HK-2 (cell line): ENCODE measurements around the gene MED13.
"Not testable (repeated sequence)": the region's sequence is repeated elsewhere in the genome, so short reads cannot be mapped to it uniquely, and the experiment has no call there.

ENCODE experiments used
- DNase-seq: peaks from one replicate; pipeline ENCODE4 v3.0.0-alpha.2; 2018; ENCODE audit not compliant: unreplicated experiment

MED13 gene

DNA sequence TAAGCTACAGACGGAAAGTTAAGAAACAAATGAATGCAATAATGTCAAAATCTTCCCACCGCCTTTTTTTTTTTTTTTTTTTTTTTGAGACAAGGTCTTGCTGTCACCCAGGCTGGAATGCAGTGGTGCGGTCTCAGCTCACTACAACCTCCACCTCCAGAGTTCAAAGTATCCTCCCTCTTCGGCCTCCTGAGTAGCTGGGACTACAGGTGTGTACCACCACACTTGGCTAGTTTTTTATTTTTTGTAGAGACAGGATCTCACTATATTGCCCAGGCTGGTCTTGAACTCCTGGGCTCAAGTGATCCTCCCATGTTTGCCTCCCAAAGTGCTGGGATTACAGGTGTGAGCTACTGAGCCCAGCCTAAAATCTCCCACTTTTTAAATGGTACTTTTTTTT lies 66.5 kb downstream of the MED13 start:
- not testable (repeated sequence) for DNase-seq

DNA sequence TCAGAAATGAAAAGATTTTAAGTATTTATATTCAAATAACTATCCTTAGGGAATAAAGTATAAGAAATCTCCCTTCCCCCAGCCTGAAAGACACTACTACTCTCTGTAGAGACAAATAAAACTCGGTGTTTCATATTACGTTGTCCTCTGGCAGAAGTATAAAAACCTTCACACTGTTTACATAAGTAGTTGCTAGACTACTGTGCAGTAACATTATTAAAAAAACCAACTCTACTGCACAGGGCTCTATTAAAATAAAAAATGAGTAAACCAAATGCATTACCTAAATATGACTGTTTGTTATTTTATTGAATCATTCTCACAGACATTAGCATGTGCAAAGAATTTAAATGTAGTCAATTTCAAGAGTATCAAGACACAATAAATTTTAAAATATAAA lies 67.4 kb downstream of the MED13 start:
- no peak for DNase-seq

DNA sequence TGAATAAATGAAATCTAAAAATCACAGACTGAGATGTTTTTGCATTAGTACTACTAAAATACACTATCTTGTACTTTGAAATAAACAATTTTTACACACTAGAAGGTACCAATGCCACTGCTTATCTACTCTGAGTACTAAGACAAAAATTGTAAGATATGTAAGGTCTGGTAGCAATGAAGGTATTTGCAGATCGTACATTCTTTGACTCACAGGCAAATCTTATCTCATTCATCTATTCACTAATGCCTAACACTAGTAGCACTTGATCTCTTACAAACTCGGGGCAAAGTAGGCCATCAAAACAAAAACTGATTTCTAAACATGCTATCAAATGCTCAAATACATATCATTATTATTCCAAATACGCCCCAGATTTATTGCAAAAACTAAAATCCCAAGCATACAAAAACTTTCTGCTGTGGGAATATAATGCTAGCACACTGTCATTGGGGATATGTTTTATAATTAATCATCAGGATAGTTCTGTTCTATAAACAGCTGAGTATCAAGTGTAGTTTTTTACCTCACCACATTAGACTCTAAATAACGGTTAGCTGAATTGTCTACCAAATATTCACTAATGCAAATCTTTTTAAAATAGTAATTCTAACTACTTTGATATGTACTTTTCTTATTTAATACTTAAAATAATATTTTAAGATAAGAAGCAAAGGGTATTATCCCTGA lies 68.0 kb downstream of the MED13 start:
- DNase-seq: no peak

DNA sequence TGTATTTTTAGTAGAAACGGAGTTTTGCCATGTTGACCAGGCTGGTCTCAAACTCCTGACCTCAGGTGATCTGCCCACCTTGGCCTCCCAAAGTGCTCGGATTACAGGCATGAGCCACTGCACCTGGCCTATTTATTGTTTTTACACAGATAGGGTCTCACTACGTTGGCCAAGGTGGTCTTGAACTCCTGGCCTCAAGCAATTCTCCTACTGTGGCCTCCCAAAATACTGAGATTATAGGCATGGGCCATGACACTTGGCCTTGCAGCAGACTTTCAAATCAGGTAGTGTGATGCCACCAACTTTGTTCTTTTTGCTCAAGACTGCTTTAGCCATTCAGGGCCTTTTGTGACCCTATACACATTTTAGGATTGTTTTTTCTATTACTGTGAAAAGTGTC lies 75.6 kb downstream of the MED13 start:
- DNase-seq: no peak

DNA sequence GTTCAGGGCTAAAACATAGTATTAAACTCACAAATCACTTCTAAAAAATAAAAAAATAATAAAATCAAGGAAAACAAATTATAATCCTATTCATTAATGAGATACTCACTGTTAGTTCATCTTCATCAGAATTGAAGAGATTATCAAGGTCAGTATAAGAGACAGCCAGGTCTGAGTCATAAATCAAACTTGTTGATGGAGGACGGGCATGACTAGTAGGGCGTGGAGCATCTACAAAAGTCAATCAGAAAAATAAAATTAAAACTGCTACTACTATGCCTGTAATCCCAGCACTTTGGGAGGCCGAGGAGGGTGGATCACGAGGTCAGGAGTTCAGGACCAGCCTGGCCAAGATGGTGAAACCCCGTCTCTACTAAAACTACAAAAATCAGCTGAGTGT lies 78.2 kb downstream of the MED13 start:
- DNase-seq: no peak

DNA sequence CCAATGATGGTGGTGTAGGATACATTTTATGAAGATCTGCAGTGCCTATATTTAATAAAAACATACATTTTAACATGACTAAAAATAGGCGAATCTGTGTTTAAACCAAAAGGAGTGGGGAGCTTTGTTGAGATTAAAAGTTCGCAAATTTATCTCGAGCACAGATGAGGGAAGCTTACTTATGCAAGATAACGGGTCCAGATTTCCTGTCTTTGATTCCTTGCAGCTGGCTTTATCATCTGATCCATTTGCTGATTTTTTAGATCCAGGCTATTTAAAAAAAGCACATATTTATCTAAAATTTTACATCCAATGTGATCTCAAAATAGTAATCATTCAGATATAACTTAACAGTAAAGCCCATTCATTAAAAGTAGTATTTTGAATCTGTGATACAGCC lies 80.3 kb downstream of the MED13 start:
- no peak for DNase-seq

DNA sequence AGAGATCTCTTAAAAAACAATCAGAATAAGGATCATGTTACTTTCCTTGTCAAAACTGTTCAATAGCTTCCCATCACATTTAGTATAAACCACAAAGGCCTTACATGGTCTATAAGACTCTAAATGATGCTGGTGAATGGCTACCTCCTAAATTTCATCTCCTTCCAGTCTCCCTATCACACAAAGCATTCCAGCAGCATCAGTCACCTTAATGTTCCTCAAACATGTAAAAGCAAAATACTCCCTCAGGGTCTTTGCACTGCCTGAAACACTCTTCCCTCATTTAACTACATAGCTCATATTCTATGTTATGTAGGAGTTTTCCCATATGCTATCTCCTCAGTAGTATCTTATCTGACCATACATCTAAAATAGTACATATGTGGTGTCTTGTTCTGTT lies 83.8 kb downstream of the MED13 start:
- no peak for DNase-seq

DNA sequence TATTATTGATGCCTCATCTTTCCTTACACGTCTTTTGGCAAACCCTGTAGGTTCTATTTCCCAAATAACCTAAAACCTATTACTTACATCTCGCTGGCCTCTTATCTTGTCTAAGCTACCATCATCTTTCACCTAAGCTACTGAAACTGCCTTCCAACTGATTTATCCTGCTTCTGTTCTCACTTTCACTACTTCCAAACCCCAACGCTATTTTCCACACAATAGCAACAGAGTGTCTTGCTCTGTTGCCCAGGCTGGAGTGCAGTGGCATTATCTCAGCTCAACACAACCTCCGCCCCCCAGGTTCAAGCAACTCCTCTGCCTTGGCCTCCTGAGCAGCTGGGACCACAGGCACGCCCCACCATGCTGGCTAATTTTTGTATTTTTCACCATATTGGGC lies 84.5 kb downstream of the MED13 start:
- DNase-seq: no peak

DNA sequence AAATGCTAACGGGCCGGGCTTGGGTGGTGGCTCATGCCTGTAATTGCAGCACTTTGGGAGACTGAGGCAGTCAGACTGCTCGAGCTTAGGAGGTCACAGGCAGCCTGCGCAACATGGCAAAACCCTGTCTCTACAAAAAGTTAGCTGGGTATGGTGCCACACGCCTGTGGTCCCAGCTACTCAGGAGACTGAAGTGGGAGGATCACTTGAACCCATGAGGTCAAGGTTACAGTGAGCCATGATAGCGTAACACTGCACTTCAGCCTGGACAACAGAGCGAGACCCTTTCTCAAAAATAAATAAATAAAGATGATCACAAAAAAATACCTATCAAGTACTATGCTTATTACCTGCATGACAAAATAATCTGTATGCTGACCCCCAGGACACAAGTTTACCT lies 91.0 kb downstream of the MED13 start:
- no peak for DNase-seq

DNA sequence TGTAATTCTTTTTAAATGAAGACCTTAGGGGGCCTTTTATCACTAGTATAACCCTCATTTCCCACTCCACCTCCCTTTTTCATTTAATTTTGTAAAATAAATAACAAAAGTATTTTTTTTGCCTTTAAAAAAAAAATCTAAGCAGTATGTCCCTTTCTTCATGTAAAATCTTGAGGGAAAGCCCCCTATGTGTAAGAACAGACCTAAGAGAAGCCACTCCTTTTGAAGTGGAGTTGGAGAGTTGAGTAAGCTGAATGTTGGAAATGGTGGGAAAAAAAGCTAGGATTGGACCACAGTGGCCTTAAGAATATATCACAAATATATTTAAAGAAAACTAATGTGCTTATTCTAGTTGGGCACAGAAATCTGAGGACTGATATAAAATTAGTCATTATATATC lies 92.8 kb downstream of the MED13 start:
- DNase-seq: no peak

DNA sequence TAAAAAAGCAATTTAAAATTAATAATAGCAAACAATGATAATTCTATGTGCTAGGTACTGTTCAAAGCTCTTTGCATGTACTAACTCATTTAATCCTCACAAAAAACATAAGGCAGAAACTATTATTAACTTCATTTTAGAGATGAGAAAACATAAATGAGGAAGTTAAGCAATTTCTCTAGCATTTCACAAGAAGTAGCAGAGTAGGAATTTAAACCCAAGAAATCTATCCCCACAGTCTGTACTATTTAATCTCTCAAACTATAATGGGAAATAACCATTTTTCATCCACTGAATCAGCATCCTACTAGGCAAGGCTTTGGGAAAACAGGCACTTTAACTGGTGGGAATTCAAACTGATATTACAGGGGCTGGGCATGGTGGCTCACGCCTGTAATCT lies 95.0 kb downstream of the MED13 start:
- no peak for DNase-seq

DNA sequence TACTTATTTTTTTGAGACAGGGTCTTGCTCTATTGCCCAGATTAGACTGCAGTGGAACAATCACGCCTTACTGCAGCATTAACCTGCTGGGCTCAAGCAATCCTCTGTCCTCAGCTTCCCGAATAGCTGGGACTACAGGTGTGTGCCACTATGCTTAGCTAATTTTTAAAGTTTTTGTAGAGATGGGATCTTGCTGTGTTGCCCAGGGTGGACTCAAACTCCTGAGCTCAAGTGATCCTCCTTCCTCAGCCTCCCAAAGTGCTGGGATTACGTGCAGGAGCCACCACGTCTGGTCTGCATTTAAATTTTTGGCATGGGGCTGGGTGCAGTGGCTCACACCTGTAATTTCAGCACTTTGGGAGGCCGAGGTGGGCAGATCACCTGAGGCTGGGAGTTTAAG lies 96.3 kb downstream of the MED13 start:
- DNase-seq: no peak

DNA sequence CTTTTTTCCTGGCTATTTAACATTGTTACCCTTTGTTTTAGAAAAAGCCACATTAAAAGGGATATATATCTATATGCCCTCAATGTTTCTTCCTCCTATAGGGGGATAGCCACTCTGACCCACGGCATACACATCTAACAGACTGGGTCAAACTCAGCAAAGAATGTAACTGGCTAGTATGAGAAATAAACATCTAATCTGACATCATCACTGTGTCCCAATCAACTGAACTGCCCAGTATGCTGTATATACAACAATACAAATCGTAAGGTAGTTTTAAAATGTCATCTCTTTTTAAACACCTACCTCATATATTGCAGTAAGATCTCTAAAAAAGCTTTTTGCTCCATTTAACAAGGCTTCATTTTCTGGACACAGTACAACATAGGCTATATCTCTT lies 97.3 kb downstream of the MED13 start:
- no peak for DNase-seq

DNA sequence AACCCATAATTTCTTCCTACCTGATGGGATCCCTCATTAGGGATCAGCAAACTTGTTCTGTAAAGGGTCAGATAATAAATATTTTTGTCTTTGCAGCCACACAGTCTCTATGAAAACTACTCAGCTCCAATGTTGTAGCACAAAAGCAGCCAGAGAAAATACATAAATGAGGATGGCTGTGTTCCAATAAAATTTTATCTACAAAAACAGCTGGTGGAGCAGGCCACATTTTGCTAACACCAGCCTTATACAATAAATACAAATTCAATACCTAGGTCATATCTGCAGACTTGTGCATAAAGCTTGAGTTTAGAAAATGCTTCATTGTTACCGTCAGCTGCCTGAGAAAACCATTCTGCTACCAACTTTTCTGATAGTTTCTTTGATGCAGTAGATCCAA lies 98.9 kb downstream of the MED13 start:
- no peak for DNase-seq

DNA sequence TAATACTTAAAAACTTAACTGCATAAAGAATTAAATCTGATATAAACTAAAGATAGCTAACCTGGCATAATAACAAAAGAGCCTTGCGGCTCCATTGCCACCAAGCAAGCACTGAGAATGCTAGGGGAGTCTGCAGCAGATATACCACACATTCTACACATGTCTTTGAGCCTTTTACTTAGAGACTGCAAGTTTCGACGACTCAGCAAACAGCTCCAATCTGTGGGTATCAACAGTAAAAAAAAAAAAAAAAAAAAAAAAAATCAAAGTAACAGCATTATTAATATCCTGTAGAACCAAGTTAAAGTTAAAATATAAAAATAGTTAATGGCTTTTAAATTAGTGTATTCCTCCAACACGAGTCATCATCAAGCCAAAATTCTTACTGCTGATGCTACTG lies 109.5 kb downstream of the MED13 start:
- DNase-seq: no peak

DNA sequence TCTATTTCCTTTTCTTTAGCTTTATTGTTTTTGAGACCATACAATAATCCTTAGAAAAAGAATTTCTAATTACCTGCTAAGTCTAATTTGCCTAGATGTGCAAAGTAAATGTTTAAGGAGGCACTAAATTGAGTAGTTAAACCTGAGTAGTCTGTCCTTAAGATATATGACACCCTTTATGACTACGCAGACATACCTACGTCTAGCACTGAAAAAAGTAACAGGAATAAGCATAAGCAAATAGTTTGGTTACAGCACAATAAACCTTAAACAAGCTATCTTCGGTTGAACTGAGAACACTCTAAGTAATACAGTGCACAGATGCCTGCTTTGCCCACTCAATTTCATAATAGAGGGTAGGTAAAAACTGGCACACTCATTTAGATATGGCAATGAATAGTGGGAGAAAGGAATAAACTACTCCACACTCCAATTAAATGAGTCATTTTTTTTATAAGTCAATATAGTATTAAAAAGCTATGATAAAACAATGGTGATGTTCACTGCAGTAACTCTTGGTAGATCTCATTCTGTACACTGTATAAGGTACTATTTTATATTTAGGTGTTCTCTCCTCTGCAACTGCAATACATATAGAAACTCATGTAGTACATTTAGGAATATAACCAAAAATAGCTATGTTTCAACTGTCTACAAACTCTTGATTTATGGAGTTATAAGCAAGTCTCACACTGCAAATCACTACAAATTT lies 117.6 kb downstream of the MED13 start:
- DNase-seq: no peak

DNA sequence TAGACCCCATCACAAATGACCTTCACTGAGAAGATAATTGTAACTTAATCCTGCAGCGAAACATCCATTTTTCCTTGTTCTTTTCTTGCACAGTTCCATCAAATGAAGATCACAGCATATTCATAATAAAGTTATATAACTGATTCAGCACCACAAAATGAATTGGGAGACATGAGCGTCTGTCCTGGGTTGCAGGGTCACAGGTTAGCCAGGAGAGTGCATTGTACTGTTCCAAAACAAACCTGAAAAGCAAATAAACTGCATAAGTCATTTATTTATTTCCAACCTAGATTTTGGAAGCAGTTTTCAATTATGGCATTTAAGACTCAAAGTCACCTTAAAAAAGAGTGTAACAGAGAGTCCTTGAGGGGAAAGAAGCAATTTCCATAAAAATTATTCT lies 118.7 kb downstream of the MED13 start:
- DNase-seq: no peak

DNA sequence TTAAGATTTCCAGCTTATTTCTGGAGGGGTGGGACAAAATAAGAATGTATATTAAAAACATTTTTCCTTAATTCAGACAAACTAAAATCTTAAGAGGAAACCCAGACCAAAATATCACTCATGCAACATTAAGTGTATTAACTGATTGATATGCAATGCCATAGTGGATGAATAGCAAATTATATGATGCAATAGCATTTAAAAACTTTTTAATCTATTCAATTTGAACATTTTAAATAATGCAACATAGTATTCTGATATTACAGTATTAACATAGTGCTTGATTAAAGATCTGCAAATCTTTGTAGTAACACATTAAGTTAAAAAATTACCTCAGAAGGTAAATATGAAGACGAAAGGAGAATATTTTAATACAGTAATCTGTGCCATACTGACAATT lies 122.0 kb downstream of the MED13 start:
- no peak for DNase-seq

DNA sequence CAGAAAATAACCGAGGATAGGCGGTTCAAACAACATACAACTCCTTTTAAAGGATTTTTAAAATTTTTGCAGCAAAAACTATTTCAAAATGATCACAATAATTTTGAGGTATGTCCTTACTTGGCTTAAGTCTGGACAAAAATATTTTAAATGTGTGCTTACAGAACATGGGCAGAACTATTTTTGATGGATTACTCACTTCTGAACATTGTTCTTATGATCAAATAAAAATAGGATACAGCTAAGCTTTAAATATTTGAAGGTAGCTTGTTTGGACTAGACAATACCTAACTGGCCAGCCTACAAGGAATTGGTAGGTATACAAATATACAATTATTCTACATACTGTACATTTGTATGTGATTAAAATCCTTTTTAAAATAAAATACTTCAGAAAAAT lies 123.0 kb downstream of the MED13 start:
- DNase-seq: no peak

DNA sequence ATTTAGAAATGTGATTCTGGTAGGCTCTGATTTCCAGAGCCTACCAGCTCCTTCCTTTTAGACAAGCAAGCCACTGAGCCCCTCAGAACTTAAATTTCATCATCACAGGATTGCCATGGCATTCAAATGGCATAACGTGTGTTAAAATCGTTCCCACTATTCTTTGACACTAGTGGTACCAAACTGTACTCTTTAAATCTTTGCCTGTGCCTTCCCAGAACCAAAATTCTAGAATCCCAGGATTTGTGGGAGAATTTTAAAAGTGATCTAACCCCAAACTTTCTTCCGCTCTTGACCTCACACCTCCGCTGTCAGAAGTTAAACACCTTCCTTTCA lies 137.0 kb downstream of the MED13 start:
- no peak for DNase-seq

DNA sequence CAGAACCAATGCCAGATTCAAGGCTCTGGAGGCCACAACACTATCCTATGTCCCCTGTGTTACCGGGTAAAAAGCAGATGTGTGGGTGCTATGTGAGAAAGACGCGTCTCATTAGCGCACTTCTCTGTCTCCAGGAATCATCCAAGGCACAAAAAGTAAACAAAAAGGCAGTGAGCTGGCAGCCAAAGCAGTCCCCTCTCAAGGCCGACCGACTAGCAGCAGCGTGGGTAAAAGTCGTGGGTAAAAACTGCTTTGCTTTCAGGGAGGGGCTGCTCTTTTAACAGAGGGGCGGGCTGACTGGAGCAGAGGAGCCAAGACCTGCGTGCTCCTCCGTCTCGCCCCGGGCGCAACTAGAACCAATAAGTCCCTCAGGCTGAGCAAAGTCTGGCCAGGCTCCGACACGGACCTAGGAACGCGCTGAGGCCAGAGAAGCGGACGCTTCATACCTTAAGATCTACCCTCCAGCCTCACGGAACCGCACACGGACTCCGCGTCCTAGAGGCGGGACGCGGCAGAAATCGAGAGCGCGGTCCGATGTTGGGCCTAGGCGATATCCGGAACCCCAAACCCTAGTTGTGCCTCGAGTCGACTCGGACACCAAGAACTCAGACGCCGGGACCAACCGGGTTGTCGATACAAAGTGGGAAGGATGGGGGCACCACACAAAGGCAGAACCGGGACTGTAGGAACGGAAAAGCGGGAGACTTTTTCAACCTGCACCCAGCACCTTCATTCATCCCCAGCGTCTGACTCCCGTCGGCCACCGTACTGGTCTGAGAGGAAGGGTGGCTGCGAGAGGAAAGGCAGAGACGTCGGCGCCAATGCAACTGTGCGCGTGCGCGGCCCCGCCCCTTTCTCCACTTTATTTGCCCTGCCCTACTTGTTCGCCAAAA lies 137.6 kb downstream of the MED13 start, which contains the start of gene INTS2:
TSS of gene INTS2 (minus strand) at position 775 of the 893 bp plus-strand sequence. CDS start 1,338 bp downstream, outside the sequence.
- peak; percentile 91 for DNase-seq

DNA sequence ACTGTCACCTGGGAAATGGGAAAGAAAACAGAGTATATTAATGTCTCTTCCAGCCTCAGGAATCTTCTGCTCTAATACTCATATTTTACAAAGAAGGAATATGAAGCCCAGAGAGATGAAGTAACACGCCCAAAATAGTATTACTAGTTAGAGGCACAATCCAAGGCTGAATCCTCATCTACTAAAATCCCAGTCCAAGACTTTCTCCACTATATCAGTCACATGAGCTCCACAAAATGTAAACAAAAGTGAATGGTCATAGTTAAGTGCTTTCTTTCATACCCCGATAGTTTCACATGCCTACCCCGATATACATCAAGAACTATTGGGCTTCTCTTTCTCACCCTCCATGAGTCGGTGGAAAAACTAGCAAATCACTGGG lies 138.3 kb downstream of the MED13 start:
- DNase-seq: no peak

DNA sequence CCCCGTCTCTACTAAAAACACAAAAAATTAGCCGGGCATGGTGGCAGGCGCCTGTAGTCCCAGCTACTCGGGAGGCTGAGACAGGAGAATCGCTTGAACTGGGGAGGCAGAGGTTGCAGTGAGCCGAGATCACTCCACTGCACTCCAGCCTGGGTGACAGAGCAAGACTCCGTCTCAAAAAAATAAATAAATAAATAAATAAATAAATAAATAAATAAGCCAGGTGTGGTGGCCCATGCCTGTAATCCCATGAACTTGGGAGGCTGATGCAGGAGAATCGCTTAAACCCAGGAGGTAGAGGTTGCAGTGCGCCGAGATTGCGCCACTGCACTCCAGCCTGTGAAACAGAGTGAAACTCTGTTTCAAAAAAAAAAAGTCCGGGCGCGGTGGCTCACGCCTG lies 149.9 kb downstream of the MED13 start:
- DNase-seq: not testable (repeated sequence)
